WTC11 (cell line): Measurements from ENCODE around the gene CPA4.

Source experiments
- ETV6 ChIP-seq: sonication (generic); formaldehyde crosslinking; IDR thresholded peaks from 2 replicates; pipeline ENCODE4 v1.8.1; 2022; ENCODE audit warnings: mild to moderate bottlenecking, missing genetic modification reagents
- FOXP1 ChIP-seq: sonication (generic); formaldehyde crosslinking; IDR thresholded peaks from 2 replicates; pipeline ENCODE4 v1.8.0; 2022; ENCODE audit warnings: missing genetic modification reagents, mild to moderate bottlenecking, moderate library complexity, borderline replicate concordance
- JUN ChIP-seq: sonication (generic); formaldehyde crosslinking; IDR thresholded peaks from 2 replicates; pipeline ENCODE4 v1.8.0; 2023; ENCODE audit warnings: mild to moderate bottlenecking, missing genetic modification reagents
- NR2C2 ChIP-seq: sonication (generic); formaldehyde crosslinking; IDR thresholded peaks from 2 replicates; pipeline ENCODE4 v1.8.0; 2022; ENCODE audit warnings: mild to moderate bottlenecking, missing genetic modification reagents
- PREB ChIP-seq: sonication (generic); formaldehyde crosslinking; IDR thresholded peaks from 2 replicates; pipeline ENCODE4 v1.8.1; 2022; ENCODE audit warnings: mild to moderate bottlenecking, missing genetic modification reagents, moderate library complexity, borderline replicate concordance
- ZNF138 ChIP-seq: sonication (generic); formaldehyde crosslinking; conservative IDR thresholded peaks from 2 replicates; pipeline ENCODE4 v1.8.1; 2022; ENCODE audit warnings: mild to moderate bottlenecking, moderate library complexity, missing genetic modification reagents
- ZNF219 ChIP-seq: sonication (generic); formaldehyde crosslinking; IDR thresholded peaks from 2 replicates; pipeline ENCODE4 v1.8.0; 2023; ENCODE audit warnings: missing genetic modification reagents, mild to moderate bottlenecking, borderline replicate concordance
- ZNF317 ChIP-seq: sonication (generic); formaldehyde crosslinking; IDR thresholded peaks from 2 replicates; pipeline ENCODE4 v1.8.1; 2023; ENCODE audit warnings: low read depth, mild to moderate bottlenecking, moderate library complexity, missing genetic modification reagents, borderline replicate concordance
- TF ChIP-seq, protein P1 (sequence below): sonication (generic); formaldehyde crosslinking; IDR thresholded peaks from 2 replicates; pipeline ENCODE4 v1.8.0; 2022; ENCODE audit warnings: mild to moderate bottlenecking, missing genetic modification reagents
- TF ChIP-seq, protein P2 (sequence below): fragments of 200-600 bp; IDR thresholded peaks from 2 replicates; pipeline ENCODE4 v1.8.0; 2022; ENCODE audit warnings: antibody characterized with exemption
- TF ChIP-seq, protein P3 (sequence below): sonication (generic); formaldehyde crosslinking; IDR thresholded peaks from 2 replicates; pipeline ENCODE4 v1.8.0; 2022; ENCODE audit warnings: mild to moderate bottlenecking, missing genetic modification reagents

GRCh38 chr7:130324306-130324943, 31.5 kb downstream of the CPA4 start:
- TF ChIP-seq PREB (CRISPR knock-in tag), result no peak
- no peak for TF ChIP-seq FOXP1
- TF ChIP-seq, protein P1, sequence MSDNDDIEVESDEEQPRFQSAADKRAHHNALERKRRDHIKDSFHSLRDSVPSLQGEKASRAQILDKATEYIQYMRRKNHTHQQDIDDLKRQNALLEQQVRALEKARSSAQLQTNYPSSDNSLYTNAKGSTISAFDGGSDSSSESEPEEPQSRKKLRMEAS (CRISPR knock-in tag), result no peak
- TF ChIP-seq ZNF138 (CRISPR knock-in tag), result no peak
- TF ChIP-seq, protein P2, sequence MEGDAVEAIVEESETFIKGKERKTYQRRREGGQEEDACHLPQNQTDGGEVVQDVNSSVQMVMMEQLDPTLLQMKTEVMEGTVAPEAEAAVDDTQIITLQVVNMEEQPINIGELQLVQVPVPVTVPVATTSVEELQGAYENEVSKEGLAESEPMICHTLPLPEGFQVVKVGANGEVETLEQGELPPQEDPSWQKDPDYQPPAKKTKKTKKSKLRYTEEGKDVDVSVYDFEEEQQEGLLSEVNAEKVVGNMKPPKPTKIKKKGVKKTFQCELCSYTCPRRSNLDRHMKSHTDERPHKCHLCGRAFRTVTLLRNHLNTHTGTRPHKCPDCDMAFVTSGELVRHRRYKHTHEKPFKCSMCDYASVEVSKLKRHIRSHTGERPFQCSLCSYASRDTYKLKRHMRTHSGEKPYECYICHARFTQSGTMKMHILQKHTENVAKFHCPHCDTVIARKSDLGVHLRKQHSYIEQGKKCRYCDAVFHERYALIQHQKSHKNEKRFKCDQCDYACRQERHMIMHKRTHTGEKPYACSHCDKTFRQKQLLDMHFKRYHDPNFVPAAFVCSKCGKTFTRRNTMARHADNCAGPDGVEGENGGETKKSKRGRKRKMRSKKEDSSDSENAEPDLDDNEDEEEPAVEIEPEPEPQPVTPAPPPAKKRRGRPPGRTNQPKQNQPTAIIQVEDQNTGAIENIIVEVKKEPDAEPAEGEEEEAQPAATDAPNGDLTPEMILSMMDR, result no peak
- TF ChIP-seq ZNF219 (CRISPR knock-in tag), result no peak
- TF ChIP-seq ETV6, result no peak
- TF ChIP-seq JUN (CRISPR knock-in tag), result no peak
- TF ChIP-seq, protein P3, sequence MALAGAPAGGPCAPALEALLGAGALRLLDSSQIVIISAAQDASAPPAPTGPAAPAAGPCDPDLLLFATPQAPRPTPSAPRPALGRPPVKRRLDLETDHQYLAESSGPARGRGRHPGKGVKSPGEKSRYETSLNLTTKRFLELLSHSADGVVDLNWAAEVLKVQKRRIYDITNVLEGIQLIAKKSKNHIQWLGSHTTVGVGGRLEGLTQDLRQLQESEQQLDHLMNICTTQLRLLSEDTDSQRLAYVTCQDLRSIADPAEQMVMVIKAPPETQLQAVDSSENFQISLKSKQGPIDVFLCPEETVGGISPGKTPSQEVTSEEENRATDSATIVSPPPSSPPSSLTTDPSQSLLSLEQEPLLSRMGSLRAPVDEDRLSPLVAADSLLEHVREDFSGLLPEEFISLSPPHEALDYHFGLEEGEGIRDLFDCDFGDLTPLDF (CRISPR knock-in tag), result no peak
- no peak for TF ChIP-seq ZNF317 (CRISPR knock-in tag)
- TF ChIP-seq NR2C2 (CRISPR knock-in tag), result no peak
